Prostate gland (tissue), 2 donors: Measurements from ENCODE around the gene BRCA1. TPM values are rescaled to one million over a fixed set of nuclear protein-coding genes. Genes with fewer than 3 reads are reported as not detected.
A peak's percentile ranks its signal among the peaks of the same experiment; 100 is the strongest.

Source experiments
- DNase-seq: peaks from one replicate; pipeline ENCODE4 v3.0.0-alpha.2; 2019; ENCODE audit warnings: low spot score
- H3K27ac ChIP-seq, 2 donors: fragments of 200-600 bp; sonication (generic); 2 replicates each; pipeline ENCODE4 v1.5.1; 2017 to 2019
- H3K27me3 ChIP-seq: fragments of 200-600 bp; sonication (generic); replicated peaks from 2 replicates; pipeline ENCODE4 v1.5.1; 2019; ENCODE audit not compliant: insufficient read depth
- H3K36me3 ChIP-seq, 2 donors: fragments of 200-600 bp; sonication (generic); 1 replicate in 1 of 2; 2 replicates in 1 of 2; pipeline versions ENCODE4 v1.5.1 to v1.8.1; 2017 to 2019
- H3K4me1 ChIP-seq: fragments of 200-600 bp; sonication (generic); replicated peaks from 2 replicates; pipeline ENCODE4 v1.5.1; 2019
- H3K4me3 ChIP-seq, 2 donors: fragments of 200-600 bp; sonication (generic); 2 replicates each; pipeline ENCODE4 v1.5.1; 2017 to 2019
- H3K9me3 ChIP-seq: fragments of 200-600 bp; sonication (generic); 2 replicates; pipeline ENCODE4 v1.5.1; 2017
- CTCF ChIP-seq, 4 experiments: fragments of 200-600 bp in 2 of 4; fragments of 450-650 bp in 2 of 4; sonication (generic) in 2 of 4; IDR thresholded peaks; 1 replicate in 3 of 4; 2 replicates in 1 of 4; pipeline ENCODE4 v1.5.1; 2016 to 2019; ENCODE audit warnings: antibody characterized with exemption in 4 of 4, mild to moderate bottlenecking in 2 of 4, moderate library complexity in 2 of 4
- POLR2A ChIP-seq: fragments of 450-650 bp; IDR thresholded peaks from one replicate; pipeline ENCODE4 v1.6.1; 2016; ENCODE audit warnings: antibody characterized with exemption, mild to moderate bottlenecking
- POLR2AphosphoS5 ChIP-seq: sonication (generic); formaldehyde crosslinking; IDR thresholded peaks from one replicate; pipeline ENCODE4 v1.6.1; 2017; ENCODE audit warnings: antibody characterized with exemption
- WGBS: methylation state at CpG from one replicate; pipeline ENCODE4 v1.1.5; 2018; 5-methylcytosine and 5-hydroxymethylcytosine counted together
- intact Hi-C: fragments of 100-400 bp; cut with DNase I; formaldehyde crosslinking; loops from one replicate; pipeline ENCODE4 v1.14.2; 2022
- total RNA-seq, 2 donors: library from RNA; depleted of rRNA; stranded (reverse); fragments of >200 nt; gene quantifications; one replicate each; pipeline ENCODE4 v1.1.0, GENCODE V29; 2016

BRCA1 gene
- total RNA-seq, 2 donors from 2014 or later: 9.1 to 12.8 TPM

DNA sequence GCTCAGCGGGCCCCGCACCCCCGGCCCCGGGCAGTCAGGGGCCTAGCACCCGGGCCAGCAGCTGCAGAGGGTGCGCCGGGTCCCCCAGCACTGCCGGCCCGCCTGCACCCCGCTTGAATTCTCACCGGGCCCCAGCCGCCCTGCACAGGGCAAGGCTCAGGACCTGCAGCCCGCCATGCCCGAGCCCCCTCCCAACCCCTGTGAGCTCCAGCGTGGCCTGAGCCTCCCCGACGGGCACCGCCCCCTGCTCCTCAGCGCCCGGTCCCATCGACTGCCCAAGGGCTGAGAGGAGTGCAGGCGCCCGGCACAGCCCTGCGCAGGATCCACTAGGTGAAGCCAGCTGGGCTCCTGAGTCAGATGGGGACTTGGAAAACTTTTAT is 1.7 kb upstream of the BRCA1 start:
- Histone ChIP-seq H3K27ac (no peak overlapping the region), H3K4me3 (no peak overlapping the region)
- intact Hi-C loops: loop anchor here (5.0 kb wide), 1 partner anchor 105 kb away; the partner anchor contains the start of gene VAT1

DNA sequence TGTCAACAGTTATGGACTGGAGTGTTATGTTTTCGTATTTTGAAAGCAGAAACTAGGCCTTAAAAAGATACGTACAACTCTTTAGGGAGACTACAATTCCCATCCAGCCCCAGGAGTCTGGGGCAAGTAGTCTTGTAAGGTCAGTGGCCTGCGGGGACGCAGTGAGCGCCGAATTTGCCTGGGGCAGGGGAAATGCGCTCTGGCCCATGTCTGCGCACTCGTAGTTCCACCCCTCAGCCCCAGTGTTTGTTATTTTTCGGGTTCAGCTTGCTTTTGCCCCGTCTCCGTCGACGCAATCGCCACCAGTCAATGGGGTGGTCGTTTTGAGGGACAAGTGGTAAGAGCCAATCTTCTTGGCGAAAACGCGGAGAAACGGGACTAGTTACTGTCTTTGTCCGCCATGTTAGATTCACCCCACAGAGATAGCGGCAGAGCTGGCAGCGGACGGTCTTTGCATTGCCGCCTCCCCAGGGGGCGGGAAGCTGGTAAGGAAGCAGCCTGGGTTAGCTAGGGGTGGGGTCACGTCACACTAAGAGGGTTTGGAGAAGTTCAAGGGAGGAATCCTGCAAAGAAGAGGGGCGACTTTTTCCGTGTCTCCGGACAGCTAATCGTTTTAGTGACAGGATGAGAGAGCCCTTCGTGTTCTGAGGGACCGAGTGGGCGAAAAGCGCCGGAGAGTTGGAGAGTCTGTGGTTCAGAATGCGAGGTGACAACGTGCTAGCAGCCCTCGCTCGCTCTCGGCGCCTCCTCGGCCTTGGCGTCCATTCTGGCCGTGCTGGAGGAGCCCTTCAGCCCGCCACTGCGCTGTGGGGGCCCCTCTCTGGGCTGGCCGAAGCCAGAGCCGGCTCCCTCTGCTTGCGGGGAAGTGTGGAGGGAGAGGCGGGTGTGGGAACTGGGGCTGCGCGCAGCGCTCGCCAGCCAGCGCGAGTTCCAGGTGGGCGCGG is 1.1 kb upstream of the BRCA1 start:
- peak overlapping the region; percentile 33 to 59 for H3K27ac ChIP-seq
- TF ChIP-seq CTCF (IDR thresholded peaks at IDR 0.05) (no peak), POLR2A (no peak), POLR2AphosphoS5 (no peak)
- WGBS: 76% methylated on average over 59 of the region's 59 CpGs
- no peaks in the 10 kb centered on the region for H3K4me1 ChIP-seq
- H3K9me3 ChIP-seq: no peaks in the 10 kb centered on the region
- intact Hi-C loops: loop anchor here (1.0 to 5.0 kb wide), 2 partner anchors 45 to 104 kb away; partner anchors contain the start of genes NBR1 and VAT1
- no peaks in the 10 kb centered on the region for H3K36me3 ChIP-seq
- H3K27me3 ChIP-seq: no peaks in the 10 kb centered on the region
- DNase-seq: no peak
- H3K4me3 ChIP-seq: peak overlapping the region; percentile 44 to 60

More for the DNA sequence above, 1.7 kb upstream of the BRCA1 start:
- WGBS: 98% methylated on average over 13 of the region's 24 CpGs
- no peaks in the 10 kb centered on the region for H3K4me1 ChIP-seq
- no peak for DNase-seq
- H3K9me3 ChIP-seq: no peaks in the 10 kb centered on the region
- TF ChIP-seq POLR2AphosphoS5: no peak
- TF ChIP-seq CTCF (IDR thresholded peaks at IDR 0.05): no peak
- TF ChIP-seq POLR2A: no peak
- H3K36me3 ChIP-seq: no peaks in the 10 kb centered on the region
- no peaks in the 10 kb centered on the region for H3K27me3 ChIP-seq

DNA sequence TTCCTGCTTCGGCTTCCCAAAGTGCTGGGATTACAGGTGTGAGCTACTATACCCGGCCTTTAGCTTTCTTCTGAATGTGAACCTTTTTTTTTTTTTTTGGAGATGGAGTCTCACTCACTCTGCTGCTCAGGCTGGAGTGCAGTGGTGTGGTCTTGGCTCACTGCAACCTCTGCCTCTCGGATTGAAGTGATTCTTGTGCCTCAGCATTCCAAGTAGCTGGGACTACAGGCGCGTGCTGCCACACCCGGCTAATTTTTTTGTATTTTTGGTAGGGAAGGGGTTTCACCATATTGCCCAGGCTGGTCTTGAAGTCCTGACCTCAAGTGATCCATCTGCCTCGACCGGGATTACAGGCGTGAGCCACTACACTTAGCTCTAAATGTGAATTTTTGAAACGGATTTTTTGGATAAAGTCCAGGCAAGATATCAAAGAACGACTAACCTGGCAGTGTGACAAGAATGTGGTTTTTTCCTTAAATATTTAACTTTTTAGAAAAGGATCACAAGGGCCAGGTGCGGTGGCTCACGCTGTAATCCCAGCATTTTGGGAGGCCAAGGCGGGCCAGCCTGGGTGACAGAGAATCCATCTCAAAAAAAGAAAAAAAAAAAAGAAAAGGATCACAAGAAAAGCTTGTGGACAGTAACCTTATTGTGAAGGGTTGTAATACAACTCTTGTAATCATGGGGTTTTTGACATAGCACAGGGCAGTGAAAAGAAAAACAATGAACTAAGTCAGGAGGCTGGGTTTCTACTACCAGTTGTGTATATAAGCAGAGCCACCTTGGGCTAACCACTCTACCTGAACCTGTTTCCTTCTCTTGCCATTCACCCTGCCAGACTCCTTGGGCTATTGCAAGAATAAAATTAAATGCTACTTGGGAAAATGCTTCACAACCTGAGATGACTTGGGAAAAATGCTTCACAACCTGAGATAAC is 6.2 kb downstream of the BRCA1 start:
- Histone ChIP-seq H3K27ac (no peak overlapping the region), H3K36me3 (no peaks in the 10 kb centered on the region), H3K4me3 (no peak overlapping the region), H3K4me1 (no peaks in the 10 kb centered on the region), H3K27me3 (no peaks in the 10 kb centered on the region), H3K9me3 (no peaks in the 10 kb centered on the region)
- TF ChIP-seq POLR2A (no peak), POLR2AphosphoS5 (no peak), CTCF (IDR thresholded peaks at IDR 0.05) (no peak)
- DNase-seq: no peak
- intact Hi-C loops: no loop called here
- 53% methylated on average over 14 of the region's 14 CpGs for whole genome bisulfite sequencing

- no peaks in the 10 kb centered on the region for H3K27me3 ChIP-seq
- no peak for TF ChIP-seq CTCF (IDR thresholded peaks at IDR 0.05)
- no peak for TF ChIP-seq POLR2AphosphoS5
- TF ChIP-seq POLR2A: no peak
- H3K4me1 ChIP-seq: no peaks in the 10 kb centered on the region
- DNase-seq: no peak
- no peaks in the 10 kb centered on the region for H3K36me3 ChIP-seq
- H3K27ac ChIP-seq: no peak overlapping the region
- H3K4me3 ChIP-seq: no peak overlapping the region
- no peaks in the 10 kb centered on the region for H3K9me3 ChIP-seq
- 54% methylated on average over 2 of the region's 2 CpGs for WGBS
- intact Hi-C loops: no loop called here
These were observed 11.0 kb downstream of the BRCA1 start for GRCh38 chr17:43114151-43114552.
